PC-9 (cell line): ENCODE data around the gene ACBD4. TPM values are rescaled to one million over a fixed set of nuclear protein-coding genes. Genes with fewer than 3 reads are reported as not detected.

Source experiments
- BruUV-seq: library from RNA; stranded (reverse); fragments of 400-500 nt; replicated peaks from 2 replicates; lab custom pipeline; 2021; lab: Mats Ljungman, UMichigan
- CTCF ChIA-PET: fragments of 300-600 bp; sonication (Branson Sonifier 250); formaldehyde crosslinking; loops from one replicate; lab custom pipeline; 2022; ENCODE audit warnings: antibody characterized with exemption; lab: Charles Lee
- POLR2A ChIA-PET: fragments of 300-600 bp; sonication (Branson Sonifier 250); formaldehyde crosslinking; loops from one replicate; lab custom pipeline; 2022; ENCODE audit warnings: antibody characterized with exemption; ENCODE audit not compliant: unreplicated experiment; lab: Charles Lee
- DNase-seq, 2 experiments: peaks; one replicate each; pipeline versions ENCODE4 v3.0.0 to v3.0.0-alpha.2; 2015 to 2022; ENCODE audit warnings: mixed read lengths in 1 of 2
- H2AFZ ChIP-seq: fragments of 200-600 bp; sonication (generic); 2 replicates; pipeline ENCODE4 v1.8.1; 2017; ENCODE audit warnings: antibody characterized with exemption
- H3F3A ChIP-seq: fragments of 200-600 bp; sonication (generic); 2 replicates; pipeline ENCODE4 v1.8.1; 2017; ENCODE audit warnings: antibody characterized with exemption, mild to moderate bottlenecking, low read depth; ENCODE audit not compliant: insufficient read depth
- H3K27ac ChIP-seq: fragments of 200-600 bp; sonication (generic); 2 replicates; pipeline ENCODE4 v1.6.1; 2016; ENCODE audit warnings: mixed run types
- H3K27me3 ChIP-seq: fragments of 200-600 bp; sonication (generic); 2 replicates; pipeline ENCODE4 v1.6.1; 2016; ENCODE audit warnings: low read depth, mixed run types; ENCODE audit not compliant: insufficient read depth
- H3K36me3 ChIP-seq: fragments of 200-600 bp; sonication (generic); 2 replicates; pipeline ENCODE4 v1.6.1; 2016; ENCODE audit warnings: low read depth, mixed run types
- H3K4me1 ChIP-seq: fragments of 200-600 bp; sonication (generic); replicated peaks from 2 replicates; pipeline ENCODE4 v1.6.1; 2016; ENCODE audit warnings: mixed run types; ENCODE audit not compliant: insufficient read depth
- H3K4me2 ChIP-seq: fragments of 200-600 bp; sonication (generic); 2 replicates; pipeline ENCODE4 v1.6.1; 2017; ENCODE audit warnings: mixed run types
- H3K4me3 ChIP-seq: fragments of 200-600 bp; sonication (generic); 2 replicates; pipeline ENCODE4 v1.6.1; 2016; ENCODE audit warnings: mixed run types
- H3K79me2 ChIP-seq: fragments of 200-600 bp; sonication (generic); 2 replicates; pipeline ENCODE4 v1.6.1; 2017; ENCODE audit warnings: low read depth, mixed run types
- H3K9me2 ChIP-seq: fragments of 200-600 bp; sonication (generic); 2 replicates; pipeline ENCODE4 v1.8.1; 2017; ENCODE audit warnings: mild to moderate bottlenecking; ENCODE audit not compliant: insufficient read depth
- H3K9me3 ChIP-seq: fragments of 200-600 bp; sonication (generic); 2 replicates; pipeline ENCODE4 v1.8.1; 2016; ENCODE audit warnings: low read depth; ENCODE audit not compliant: insufficient read depth
- H4K20me1 ChIP-seq: fragments of 200-600 bp; sonication (generic); 2 replicates; pipeline ENCODE4 v1.8.1; 2017; ENCODE audit not compliant: insufficient read depth
- EZH2 ChIP-seq: fragments of 200-600 bp; sonication (generic); IDR thresholded peaks from 2 replicates; pipeline ENCODE4 v1.8.0; 2017; ENCODE audit warnings: antibody characterized with exemption, low read depth
- intact Hi-C: fragments of 100-400 bp; cut with micrococcal nuclease; formaldehyde crosslinking; loops from one replicate; pipeline ENCODE4 v1.10.0; 2022; ENCODE audit not compliant: unreplicated experiment
- total RNA-seq: library from RNA; stranded (reverse); gene quantifications from 2 replicates; pipeline ENCODE4 v1.2.3, GENCODE V29; 2021
- TF ChIP-seq, protein P1 (sequence below): fragments of 200-600 bp; sonication (generic); conservative IDR thresholded peaks from 2 replicates; pipeline ENCODE4 v1.6.1; 2017; ENCODE audit warnings: mixed run types, antibody characterized with exemption, mild to moderate bottlenecking, moderate library complexity

ACBD4 gene
- total RNA-seq, 1 experiment from 2014 or later = 14.6 TPM

DNA sequence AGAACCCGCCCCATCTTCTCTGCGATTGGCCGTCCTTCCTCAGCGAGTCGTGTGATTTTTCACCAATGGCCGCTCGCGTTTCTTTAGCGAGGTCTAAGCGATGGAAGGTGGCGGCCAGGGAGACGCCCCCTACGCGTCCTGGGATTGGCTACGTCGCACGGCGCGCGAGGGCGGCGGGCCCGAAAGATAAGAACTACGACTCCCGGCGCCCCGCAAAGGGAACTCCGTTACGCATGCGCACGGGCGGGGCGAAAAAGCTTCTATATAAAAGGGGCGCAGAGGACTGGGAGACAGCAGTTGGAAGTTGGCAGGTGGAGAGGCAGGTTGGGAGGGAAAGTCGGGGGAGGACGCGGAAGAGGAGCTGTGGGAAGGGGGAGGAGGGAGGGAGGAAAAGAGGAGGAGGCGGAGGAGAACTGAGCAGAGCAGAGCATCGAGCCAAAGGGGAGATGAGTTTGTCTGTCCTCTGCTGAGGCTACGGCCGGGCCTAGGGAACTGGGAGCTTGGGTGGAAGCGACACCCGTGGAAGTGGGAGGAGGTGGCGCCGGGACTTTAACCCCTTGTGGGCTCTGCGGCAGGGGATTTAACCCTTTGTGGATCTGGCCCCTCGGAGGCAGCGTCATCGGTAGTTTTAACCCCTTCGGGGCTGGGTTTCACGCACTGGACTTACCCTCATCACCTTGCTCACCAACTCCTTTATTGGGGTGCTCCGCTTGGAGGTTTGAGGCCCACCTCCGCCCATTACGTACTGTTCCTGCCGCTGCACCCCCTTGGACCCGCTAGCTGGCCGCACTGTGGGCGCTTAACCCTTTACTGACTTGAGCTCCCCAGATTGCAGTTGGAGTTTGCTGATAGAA lies 12.9 kb downstream of the ACBD4 start, which contains the start of gene HEXIM1:
Gene HEXIM1 (plus strand): TSS at position 293 of the 854 bp plus-strand sequence. CDS start 716 bp downstream, outside the sequence.
- POLR2A ChIA-PET = interaction anchor here (0.5 to 2.4 kb wide), 13 partner anchors 10 to 216 kb away, joined by 3 to 42 read pairs (median 11); partner anchors contain the start of gene HEXIM2
- H3K4me3 ChIP-seq = peak within 1 kb of the TSS; percentile 86
- H3K9me2 ChIP-seq = no peaks in the 10 kb centered on the region
- H3K27ac ChIP-seq = peak within 1 kb of the TSS; percentile 92
- peak within 1 kb of the TSS; percentile 88 for H3K4me2 ChIP-seq
- H3F3A ChIP-seq = peaks cover 48% of the 10 kb centered on the region
- H3K36me3 ChIP-seq = peaks cover 12% of the 10 kb centered on the region; the same call in 1 of the 2 replicates
- peak; percentile 98 for DNase-seq
- CTCF ChIA-PET = interaction anchor here (0.5 to 5.7 kb wide), 9 partner anchors 10 to 277 kb away, joined by 3 to 66 read pairs (median 6); partner anchors contain the start of gene ACBD4
- no TSS peak for BruUV-seq
- H2AFZ ChIP-seq = peak within 1 kb of the TSS; percentile 67
- no peaks in the 10 kb centered on the region for H4K20me1 ChIP-seq
- TF ChIP-seq EZH2 = no peak
- TF ChIP-seq, protein P1, sequence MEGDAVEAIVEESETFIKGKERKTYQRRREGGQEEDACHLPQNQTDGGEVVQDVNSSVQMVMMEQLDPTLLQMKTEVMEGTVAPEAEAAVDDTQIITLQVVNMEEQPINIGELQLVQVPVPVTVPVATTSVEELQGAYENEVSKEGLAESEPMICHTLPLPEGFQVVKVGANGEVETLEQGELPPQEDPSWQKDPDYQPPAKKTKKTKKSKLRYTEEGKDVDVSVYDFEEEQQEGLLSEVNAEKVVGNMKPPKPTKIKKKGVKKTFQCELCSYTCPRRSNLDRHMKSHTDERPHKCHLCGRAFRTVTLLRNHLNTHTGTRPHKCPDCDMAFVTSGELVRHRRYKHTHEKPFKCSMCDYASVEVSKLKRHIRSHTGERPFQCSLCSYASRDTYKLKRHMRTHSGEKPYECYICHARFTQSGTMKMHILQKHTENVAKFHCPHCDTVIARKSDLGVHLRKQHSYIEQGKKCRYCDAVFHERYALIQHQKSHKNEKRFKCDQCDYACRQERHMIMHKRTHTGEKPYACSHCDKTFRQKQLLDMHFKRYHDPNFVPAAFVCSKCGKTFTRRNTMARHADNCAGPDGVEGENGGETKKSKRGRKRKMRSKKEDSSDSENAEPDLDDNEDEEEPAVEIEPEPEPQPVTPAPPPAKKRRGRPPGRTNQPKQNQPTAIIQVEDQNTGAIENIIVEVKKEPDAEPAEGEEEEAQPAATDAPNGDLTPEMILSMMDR = no peak
- H3K27me3 ChIP-seq = no peaks in the 10 kb centered on the region
- intact Hi-C loops = loop anchor here (1.0 to 5.0 kb wide), 5 partner anchors 13 to 279 kb away; partner anchors contain the start of gene HEXIM2
- H3K4me1 ChIP-seq = peaks cover 27% of the 10 kb centered on the region
- H3K79me2 ChIP-seq = peaks cover 55% of the 10 kb centered on the region
- H3K9me3 ChIP-seq = no peaks in the 10 kb centered on the region

DNA sequence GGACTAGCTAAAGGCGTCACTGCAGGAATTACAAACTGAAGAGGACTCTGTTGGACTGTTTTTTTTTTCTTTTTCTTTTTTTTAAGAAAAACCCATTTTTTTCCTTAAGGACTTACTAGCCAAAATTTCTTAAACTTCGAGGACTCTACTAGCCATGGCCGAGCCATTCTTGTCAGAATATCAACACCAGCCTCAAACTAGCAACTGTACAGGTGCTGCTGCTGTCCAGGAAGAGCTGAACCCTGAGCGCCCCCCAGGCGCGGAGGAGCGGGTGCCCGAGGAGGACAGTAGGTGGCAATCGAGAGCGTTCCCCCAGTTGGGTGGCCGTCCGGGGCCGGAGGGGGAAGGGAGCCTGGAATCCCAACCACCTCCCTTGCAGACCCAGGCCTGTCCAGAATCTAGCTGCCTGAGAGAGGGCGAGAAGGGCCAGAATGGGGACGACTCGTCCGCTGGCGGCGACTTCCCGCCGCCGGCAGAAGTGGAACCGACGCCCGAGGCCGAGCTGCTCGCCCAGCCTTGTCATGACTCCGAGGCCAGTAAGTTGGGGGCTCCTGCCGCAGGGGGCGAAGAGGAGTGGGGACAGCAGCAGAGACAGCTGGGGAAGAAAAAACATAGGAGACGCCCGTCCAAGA lies 13.7 kb downstream of the ACBD4 start:
- CTCF ChIA-PET = interaction anchor here (0.5 to 5.7 kb wide), 13 partner anchors 10 to 276 kb away, joined by 3 to 66 read pairs (median 6); partner anchors contain the start of gene ACBD4
- peaks cover 12% of the 10 kb centered on the region; the same call in 1 of the 2 replicates for H3K36me3 ChIP-seq
- H3K4me3 ChIP-seq = peak overlapping the region; percentile 86
- no peaks in the 10 kb centered on the region for H3K27me3 ChIP-seq
- H3F3A ChIP-seq = peaks cover 48% of the 10 kb centered on the region
- peaks cover 27% of the 10 kb centered on the region for H3K4me1 ChIP-seq
- intact Hi-C loops = loop anchor here (1.0 to 5.0 kb wide), 3 partner anchors 48 to 278 kb away; no protein-coding TSS in a partner anchor
- DNase-seq = peak; percentile 76 to 84
- POLR2A ChIA-PET = interaction anchor here (0.6 to 2.4 kb wide), 8 partner anchors 9 to 107 kb away, joined by 3 to 42 read pairs (median 15); partner anchors contain the start of gene HEXIM2
- no peaks in the 10 kb centered on the region for H4K20me1 ChIP-seq
- peaks cover 55% of the 10 kb centered on the region for H3K79me2 ChIP-seq
- TSS peak; percentile 68 for BruUV-seq
- H3K9me3 ChIP-seq = no peaks in the 10 kb centered on the region
- no peak overlapping the region for H2AFZ ChIP-seq
- peak overlapping the region; percentile 88 for H3K4me2 ChIP-seq
- peak overlapping the region; percentile 56 for H3K27ac ChIP-seq
- H3K9me2 ChIP-seq = no peaks in the 10 kb centered on the region
- TF ChIP-seq, protein P1 = peak; percentile 92
- TF ChIP-seq EZH2 = no peak
